ENCODE results near the gene FXYD6. TPM values are rescaled to one million over a fixed set of nuclear protein-coding genes. Genes with fewer than 3 reads are reported as not detected.

Gene FXYD6
- total RNA-seq, 6 experiments from 2014 or later = not detected

DNA sequence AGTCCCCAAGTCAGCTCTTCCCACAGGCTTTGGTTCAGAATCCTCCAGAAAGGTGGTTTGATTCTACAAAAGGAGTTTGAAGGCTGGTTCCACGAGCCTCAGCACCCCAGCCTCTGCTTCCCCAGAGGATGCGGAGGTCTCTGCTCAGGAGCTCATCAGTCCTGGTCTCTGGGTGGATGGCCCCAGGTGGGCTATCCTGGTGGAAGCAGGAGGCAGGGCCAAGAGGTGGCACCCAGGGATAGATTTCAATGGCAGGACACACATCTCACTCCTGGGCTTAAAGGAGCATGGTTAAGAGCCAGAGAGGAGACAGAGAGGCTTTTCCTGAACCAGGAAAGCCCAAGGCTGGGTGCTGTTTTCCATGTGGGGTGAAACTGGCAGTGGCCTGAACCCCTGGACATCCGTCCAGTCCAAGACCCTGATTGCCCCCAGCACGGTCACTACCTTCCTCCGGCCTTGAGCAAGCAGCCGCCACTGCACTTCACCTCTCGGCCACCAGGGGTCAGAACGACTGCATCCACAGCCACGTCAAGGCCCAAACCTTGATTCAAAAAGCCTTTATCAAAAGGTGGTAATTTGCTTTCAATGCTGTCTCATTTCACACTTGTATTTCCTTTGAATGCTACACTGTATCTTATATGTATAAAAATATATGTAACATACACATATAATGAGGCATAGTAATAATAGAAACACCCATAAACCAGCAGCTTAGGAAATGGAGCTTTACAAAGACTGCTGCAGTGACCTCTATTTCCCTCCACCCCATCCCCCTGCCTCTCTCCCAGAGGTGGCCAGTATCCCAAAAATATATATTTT, 32.6 kb downstream of the FXYD6 start:
- Mint-ChIP-seq H3K4me1 (ENCODE audit: low read depth) (no peaks in the 10 kb centered on the region), H3K9me3 (no peaks in the 10 kb centered on the region), H3K4me3 (no peak overlapping the region), H3K27me3 (ENCODE audit: insufficient read depth) (peaks cover 19% of the 10 kb centered on the region), H3K27ac (no peak overlapping the region), H3K36me3 (ENCODE audit: low read depth) (no peaks in the 10 kb centered on the region)
- TF ChIP-seq, protein P1, sequence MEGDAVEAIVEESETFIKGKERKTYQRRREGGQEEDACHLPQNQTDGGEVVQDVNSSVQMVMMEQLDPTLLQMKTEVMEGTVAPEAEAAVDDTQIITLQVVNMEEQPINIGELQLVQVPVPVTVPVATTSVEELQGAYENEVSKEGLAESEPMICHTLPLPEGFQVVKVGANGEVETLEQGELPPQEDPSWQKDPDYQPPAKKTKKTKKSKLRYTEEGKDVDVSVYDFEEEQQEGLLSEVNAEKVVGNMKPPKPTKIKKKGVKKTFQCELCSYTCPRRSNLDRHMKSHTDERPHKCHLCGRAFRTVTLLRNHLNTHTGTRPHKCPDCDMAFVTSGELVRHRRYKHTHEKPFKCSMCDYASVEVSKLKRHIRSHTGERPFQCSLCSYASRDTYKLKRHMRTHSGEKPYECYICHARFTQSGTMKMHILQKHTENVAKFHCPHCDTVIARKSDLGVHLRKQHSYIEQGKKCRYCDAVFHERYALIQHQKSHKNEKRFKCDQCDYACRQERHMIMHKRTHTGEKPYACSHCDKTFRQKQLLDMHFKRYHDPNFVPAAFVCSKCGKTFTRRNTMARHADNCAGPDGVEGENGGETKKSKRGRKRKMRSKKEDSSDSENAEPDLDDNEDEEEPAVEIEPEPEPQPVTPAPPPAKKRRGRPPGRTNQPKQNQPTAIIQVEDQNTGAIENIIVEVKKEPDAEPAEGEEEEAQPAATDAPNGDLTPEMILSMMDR (IDR thresholded peaks at IDR 0.05) = peak; percentile 99
- DNase-seq = peak; percentile 36

DNA sequence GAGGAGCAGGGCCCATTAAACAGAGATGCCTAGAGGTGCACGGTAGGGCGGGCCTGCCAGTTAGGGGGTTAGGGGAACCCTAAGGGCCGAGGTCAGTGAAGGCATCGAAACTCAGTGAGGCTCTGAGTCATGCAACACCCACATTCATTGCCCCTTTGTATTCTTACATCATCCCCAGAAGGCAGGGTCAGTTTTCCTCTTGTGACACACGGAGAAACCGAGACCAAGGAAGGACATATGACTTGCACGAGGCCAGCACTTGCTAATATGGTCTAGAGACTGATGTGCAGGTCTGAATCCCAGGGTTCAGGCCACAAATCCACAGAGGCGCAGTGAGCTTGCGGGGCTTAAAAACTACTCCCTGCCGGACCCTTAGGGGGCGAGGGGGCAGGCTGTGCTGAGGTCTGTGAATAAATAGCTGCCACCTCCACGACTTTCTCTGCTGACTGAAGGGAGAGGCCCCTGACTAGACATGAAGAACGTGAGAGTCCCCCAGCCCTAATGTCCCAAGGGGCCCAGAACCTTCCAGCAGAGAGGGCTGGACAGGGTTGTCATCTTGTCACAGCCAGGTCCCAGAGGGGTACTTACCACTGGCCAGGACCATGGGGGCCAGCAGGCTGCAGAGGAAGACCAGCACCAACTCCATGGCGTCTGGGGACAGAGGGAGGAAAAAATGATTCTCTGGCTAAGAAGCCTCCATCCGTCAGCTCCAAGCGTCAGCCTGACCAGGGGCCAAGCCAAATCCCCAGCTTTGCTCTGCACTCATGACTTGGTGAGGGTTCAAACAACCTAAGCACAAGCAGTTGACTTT, 34.1 kb downstream of the FXYD6 start:
- DNase-seq = no peak
- TF ChIP-seq, protein P1 (IDR thresholded peaks at IDR 0.05) = no peak
- Mint-ChIP-seq H3K27ac (no peak overlapping the region), H3K36me3 (ENCODE audit: low read depth) (no peaks in the 10 kb centered on the region), H3K4me1 (ENCODE audit: low read depth) (no peaks in the 10 kb centered on the region), H3K27me3 (ENCODE audit: insufficient read depth) (peaks cover 29% of the 10 kb centered on the region), H3K9me3 (no peaks in the 10 kb centered on the region), H3K4me3 (no peak overlapping the region)

DNA sequence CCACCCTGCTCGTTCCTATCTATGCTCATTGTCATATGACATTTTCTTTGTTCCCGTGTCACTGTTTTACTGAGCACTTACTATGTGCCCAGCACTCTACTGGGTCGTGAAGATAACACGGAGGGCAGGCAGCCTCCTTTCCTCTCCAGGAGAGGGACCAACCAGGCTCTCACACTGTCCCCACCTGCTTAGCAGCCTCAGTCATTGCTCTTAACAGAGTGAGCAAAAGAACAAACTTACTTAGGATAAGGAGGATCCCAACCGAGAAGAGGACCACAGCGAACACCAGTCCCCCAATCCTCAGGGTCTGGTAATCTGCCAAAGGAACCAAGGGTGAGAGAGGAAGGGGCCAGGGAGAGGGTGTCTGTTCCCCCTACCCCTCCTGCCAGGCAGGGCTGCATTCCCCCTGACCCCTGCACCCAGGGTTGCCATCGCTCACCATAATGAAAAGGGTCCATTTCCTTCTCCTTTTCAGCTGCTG, 34.9 kb downstream of the FXYD6 start:
- H3K27me3 Mint-ChIP-seq (ENCODE audit: insufficient read depth) = peaks cover 31% of the 10 kb centered on the region
- no peak overlapping the region for H3K4me3 Mint-ChIP-seq
- no peak overlapping the region for H3K27ac Mint-ChIP-seq
- no peak for DNase-seq
- no peaks in the 10 kb centered on the region for H3K36me3 Mint-ChIP-seq (ENCODE audit: low read depth)
- H3K4me1 Mint-ChIP-seq (ENCODE audit: low read depth) = no peaks in the 10 kb centered on the region
- TF ChIP-seq, protein P1 (IDR thresholded peaks at IDR 0.05) = no peak
- H3K9me3 Mint-ChIP-seq = no peaks in the 10 kb centered on the region

DNA sequence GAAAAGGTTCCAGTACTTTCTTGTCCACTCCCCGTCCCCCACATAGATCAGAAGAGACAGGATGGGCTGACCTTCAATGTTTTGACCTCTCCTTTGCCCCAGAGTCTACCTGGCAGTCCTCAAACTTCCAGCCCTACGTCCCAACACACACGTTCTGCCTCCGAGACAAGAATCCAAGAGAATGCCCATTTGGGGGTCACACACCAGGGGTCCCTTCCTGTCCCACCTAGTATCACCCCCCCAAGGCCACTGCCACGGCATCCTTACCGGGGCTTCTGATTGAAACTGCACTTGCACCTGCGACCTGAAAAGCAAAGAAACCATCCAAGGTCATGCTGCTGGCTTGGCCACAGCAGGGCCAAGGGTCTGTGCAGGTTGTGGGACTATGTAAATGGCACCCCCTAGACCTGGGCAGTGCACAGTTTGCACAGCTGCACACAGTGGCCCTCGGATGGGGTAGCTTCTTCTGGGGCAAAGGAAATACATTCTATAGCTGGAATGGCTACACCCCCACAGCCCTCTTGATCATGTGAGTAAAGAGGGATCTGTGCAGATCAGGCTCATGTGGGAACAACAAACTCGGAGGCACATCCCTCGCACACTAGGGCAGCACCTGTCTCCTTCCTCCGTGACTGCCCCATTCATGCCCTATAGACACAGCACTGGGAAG, 35.4 kb downstream of the FXYD6 start:
- Mint-ChIP-seq H3K27ac (no peak overlapping the region), H3K4me3 (no peak overlapping the region), H3K4me1 (ENCODE audit: low read depth) (no peaks in the 10 kb centered on the region), H3K36me3 (ENCODE audit: low read depth) (no peaks in the 10 kb centered on the region), H3K27me3 (ENCODE audit: insufficient read depth) (peaks cover 36% of the 10 kb centered on the region), H3K9me3 (no peaks in the 10 kb centered on the region)
- TF ChIP-seq, protein P1 (IDR thresholded peaks at IDR 0.05) = no peak
- no peak for DNase-seq

DNA sequence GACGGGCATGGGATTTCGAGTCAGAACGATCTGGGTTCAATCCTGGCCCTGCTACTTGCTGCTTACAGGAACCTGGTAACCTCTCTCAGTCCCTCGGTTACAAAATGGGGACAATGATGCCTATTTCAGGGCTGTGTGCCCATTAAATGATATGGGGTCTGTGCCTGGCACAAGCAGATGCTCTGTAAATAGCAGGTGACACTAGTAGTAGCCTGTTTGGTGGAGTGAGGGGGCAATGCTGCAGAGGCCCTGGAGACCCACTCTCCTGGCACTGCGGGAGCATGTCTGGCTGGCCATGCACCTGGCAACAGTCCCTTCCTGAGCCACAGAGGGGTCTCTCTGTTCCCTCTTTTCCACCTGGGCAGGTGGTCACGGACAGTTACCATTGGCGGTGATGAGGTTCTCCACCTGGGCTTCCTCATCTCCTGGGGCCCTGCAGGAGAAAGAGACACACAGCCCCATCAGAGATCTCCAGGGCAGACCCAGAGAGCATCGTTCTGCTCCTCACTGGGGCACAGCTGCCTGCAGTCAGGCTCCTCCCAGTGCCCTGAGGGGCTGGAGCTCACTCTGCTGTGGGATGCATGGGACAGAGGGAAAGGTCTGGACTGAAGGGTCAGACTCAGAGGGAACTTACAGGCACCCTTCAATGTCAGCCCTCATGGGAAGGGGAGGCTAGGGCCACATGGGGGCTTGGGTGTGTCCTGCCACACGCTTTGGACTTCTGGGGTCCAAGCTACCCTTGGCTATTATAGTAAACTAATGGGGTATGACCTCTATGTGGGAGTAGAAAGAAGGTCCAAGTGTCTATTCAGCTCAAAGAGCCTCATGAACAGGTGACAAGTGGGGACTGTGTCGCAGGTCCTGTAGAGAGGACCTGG, 36.3 kb downstream of the FXYD6 start:
- no peaks in the 10 kb centered on the region for H3K4me1 Mint-ChIP-seq (ENCODE audit: low read depth)
- H3K36me3 Mint-ChIP-seq (ENCODE audit: low read depth) = no peaks in the 10 kb centered on the region
- DNase-seq = no peak
- H3K27me3 Mint-ChIP-seq (ENCODE audit: insufficient read depth) = peaks cover 36% of the 10 kb centered on the region
- no peaks in the 10 kb centered on the region for H3K9me3 Mint-ChIP-seq
- TF ChIP-seq, protein P1 (IDR thresholded peaks at IDR 0.05) = no peak
- no peak overlapping the region for H3K27ac Mint-ChIP-seq
- no peak overlapping the region for H3K4me3 Mint-ChIP-seq

Data from HFFc6 (cell line).